GM21515 (cell line): ENCODE data around the gene B3GNT9.

Experiments used
- ATAC-seq: cut with Tn5 transposase; IDR thresholded peaks from one replicate; pipeline ENCODE4 v1.9.1; 2021; ENCODE audit not compliant: unreplicated experiment

B3GNT9 gene

DNA sequence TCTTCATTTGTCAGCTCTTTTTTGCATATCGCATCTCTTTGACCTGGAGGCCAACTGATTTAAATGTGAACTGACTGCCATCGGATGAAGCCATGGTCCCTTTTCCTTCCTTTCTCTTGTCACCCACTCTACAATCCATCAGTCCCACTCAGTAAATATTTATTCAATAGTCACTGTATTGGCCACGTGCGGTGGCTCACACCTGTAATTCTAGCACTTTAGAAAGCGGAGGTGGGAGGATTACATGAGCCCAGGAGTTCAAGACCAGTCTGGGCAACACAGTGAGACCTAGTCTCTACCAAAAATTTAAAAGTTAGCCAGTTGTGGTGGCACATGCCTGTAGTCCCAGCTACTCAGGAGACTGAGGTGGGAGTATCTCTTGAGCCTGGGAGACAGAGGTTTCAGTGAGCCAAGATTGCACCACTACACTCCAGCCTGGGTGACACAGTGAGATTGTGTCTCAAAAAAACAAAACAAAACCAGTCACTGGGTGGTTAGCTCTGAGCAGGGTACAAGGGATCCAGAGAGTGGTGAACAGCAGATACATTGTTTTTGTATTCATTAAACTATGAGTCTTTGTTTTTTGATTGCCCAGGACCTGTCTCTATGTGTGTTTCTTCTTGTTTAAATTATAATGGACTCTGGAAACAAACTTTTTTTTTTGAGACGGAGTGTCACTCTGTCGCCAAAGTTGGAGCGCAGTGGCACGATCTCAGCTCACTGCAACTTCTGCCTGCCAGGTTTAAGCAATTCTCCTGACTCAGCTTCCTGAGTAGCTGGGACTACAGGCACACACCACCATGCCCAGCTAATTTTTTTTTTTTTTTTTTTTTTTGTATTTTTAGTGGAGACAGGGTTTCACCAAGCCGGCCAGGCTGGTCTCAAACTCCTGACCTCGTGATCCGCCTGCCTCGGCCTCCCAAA lies 34.1 kb downstream of the B3GNT9 start:
- ATAC-seq: no peak

DNA sequence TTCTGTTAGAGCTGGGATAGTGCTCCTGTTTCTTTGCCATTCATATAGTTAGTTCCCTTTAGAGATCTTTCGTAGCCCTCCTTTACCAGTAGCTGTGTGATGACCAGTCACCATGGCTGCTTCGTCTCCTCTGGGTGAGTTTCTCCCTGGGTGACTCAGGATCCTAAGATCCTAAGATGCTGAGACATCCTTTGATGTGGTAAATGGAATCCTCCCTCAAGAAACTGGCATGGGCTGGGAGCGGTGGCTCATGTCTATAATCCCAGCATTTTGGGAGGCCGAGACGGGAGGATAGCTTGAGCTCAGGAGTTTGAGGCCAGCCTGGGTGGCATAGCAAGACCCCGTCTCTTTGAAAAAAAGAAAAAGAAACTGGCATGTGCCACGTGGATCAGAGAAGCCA lies 35.2 kb downstream of the B3GNT9 start:
- ATAC-seq: no peak

DNA sequence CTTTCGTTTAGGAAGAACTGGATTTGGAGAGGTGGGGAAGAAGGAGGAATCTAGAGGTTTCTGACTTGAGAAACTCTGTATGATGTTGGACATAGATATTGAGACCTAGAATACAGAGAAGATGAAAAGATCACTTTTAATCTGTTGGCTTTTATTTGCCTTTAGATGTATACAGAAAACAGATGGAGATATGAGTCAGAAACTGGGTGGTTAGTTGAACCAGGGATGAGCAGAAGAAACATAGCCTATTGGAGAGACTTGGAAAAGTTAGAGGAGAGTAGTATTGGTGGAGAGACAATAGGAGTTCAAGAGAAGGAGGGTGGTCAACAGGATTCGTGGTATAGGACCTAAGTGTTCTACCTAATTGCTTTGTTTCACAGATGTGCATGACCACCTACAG lies 36.0 kb downstream of the B3GNT9 start:
- no peak for ATAC-seq

DNA sequence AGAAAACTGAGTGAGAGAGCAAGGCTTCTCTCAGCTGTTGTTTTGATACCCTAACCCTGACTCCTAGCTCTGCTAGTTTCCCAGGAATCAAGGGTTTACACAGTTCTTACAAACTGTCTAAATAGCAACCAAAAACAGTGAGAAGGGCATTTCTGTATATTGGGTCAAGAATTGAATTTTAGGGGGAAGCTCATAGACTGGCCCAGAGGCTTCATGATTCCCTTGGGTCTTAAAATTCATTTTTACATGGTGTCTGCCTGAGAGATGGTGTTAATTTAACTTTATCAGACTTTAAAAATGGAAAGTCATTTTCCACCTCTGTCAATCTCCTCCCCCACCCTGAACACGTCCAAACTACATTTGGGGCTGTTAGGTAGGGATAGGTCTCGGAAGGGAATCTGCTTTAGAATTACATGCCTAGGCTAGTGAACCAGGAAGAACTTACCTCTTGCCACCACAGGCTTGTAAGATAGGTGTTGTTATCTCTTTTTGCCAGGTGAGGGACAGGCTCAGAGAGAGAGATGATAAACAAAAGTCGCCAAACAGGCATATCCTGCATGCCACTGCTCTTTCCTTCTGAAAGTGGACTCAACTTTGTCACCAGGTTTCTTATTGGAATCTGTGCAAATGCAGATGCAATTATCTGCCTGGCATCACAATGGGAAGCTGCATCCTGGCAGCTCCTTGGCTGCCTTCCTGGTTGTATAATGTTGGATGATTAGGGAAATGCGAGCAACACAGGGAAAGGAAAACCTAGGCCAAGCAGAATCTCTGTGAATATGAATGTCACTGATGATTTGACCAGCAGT lies 38.0 kb downstream of the B3GNT9 start:
- no peak for ATAC-seq

DNA sequence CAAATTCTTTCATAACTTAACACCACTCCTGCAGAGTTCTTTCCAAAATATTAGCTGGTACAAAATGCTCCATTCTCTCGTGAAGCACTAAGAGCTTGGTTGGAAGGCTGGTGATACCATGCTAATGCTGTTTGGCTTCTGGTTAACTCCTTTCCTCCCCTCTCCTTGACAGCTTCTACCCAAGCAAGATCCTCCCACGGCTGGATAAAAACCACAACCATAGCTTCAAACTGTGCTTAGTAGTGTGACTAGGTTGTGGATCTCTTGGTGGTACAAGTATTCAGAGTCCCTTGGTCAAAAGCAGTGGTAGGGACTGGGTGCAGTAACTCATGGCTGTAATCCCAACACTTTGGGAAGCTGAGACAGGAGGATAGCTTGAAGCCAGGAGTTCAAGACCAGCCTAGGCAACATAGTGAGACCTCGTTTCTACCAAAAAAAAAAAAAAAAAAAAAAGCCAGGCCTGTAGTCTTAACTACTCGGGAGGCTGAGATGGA lies 38.8 kb downstream of the B3GNT9 start:
- no peak for ATAC-seq

DNA sequence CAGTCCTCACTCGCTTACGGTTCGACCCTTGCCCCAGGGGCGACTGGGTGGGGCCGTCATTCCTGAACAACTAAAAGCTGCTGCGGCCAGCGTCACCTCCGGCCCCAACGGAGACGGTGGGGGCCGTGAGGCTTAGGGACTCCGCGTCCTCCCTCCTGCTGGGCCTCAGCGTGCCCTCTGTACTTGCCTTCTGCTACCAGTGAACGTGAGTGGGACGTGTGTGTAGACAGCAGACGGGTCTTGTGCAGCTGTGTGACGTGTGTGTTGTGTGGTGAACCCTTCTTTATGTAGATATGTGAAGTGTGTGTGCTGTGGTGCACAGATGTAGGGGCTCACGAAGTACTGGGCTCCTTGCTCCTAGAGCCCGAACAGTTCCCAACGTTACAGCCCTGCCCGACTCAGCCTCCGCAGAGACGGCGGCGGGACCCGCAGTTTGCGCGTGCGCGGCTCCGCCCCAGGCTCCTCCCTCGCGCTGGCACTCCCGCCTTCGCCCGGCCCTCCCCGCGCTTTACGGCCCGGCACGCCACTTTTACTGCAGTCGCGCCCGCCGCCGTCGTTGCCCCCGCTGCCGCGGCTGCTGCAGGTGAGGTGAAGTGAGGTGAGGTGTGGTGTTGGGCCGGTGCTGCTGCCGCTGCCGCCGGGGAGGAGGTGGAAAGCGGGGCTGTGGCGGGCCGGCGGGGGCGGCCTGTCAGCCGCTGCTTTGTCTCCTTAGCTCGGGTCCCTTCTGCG lies 41.2 kb downstream of the B3GNT9 start, which contains the start of gene PHAF1:
TSS of gene PHAF1 (plus strand) at position 535 of the 729 bp plus-strand sequence. CDS start 235 bp downstream, outside the sequence.
- peak; percentile 72 for ATAC-seq

DNA sequence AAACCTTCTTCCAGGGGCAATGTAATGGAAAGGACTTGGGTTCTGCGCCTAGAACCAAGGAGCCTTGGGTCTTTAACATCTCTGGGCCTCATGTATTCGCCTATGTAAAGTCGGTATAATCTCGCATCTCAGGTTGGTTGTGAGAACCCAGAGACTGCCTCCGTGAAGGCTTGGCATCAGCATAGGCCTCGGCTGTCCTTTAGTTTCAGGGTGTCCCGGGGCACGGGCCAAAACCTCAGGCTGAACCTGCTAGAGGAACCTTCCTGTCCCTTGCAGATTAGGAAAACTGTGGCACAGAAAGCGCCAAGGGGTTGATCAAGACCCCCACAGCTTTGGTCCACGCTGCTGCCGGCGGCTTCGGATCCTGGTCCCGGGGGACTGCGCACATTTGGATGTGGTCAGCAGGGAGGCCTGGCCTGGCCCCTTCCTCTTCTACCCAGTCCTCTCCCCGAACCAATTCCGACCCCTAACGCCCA lies 41.8 kb downstream of the B3GNT9 start:
- ATAC-seq: no peak

DNA sequence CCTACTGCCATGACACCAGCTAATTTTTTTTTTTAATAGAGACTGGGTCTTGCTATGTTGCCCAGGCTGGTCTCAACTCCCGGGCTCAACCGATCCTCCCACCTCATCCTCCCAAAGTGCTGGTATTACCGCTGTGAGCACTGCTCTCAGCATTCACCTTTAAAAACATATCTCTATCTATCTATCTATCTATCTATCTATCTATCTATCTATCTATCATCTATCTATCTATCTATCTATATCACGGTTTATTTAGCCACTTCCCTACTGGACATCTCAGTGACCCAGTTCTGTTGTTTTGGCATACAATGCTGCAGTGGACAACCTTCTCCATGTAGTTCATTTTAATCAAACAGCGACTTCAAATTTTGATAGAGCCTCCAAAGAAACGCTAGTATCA lies 42.3 kb downstream of the B3GNT9 start:
- ATAC-seq: no peak

DNA sequence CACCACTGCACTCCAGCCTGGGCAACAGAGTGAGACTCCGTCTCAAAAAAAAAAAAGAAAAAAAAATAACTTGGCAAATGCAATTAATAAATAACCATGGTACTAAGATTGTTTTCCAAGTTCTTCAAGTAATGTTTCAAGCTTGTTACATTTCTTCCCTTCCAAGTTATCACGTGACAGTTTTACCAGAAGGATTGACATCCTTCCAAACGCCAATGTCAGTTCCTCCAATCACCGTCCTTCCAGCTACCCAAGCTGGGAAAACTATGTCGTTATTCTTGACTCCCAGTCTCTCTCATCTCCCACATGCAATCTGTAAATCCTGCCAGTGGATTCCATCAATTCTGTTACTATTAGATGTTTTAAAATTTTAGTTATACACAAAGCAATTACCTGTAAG lies 44.9 kb downstream of the B3GNT9 start:
- ATAC-seq: no peak

DNA sequence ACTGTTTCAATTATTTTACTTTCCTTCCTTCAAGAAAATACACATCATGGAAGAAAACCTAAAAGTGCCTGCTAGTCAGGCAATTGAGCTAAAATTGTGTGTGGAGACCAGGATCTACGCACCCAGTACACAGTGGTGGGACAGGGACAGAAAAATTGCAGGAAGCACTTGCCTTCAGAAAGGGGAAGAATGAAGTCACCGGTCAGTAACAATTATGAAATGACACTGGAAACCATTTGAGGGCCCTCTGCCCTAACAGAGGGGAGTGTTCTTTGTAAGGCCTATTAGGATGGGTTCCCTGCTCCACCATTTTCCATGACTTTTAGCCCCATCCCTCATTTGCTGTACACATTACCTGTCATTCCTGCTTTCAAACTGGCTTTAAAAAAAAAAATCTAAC lies 45.6 kb downstream of the B3GNT9 start:
- ATAC-seq: no peak

DNA sequence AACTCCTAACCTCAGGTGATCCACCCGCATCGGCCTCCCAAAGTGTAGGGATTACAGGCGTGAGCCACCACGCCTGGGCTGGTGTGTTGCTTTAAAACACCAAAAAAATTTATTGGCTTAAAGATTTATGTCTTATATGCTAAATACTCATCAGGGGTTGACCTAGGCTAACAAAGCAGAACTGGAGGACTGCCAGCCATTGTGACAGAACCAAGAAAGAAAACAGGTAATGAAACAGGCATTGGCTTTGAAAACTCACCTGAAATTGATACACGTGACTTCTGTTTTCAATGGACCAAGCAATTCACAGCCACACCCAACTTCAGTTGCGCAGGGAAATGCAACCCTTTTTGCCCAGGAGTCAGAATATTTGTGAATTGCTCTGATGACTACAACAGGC lies 46.0 kb downstream of the B3GNT9 start:
- ATAC-seq: no peak

DNA sequence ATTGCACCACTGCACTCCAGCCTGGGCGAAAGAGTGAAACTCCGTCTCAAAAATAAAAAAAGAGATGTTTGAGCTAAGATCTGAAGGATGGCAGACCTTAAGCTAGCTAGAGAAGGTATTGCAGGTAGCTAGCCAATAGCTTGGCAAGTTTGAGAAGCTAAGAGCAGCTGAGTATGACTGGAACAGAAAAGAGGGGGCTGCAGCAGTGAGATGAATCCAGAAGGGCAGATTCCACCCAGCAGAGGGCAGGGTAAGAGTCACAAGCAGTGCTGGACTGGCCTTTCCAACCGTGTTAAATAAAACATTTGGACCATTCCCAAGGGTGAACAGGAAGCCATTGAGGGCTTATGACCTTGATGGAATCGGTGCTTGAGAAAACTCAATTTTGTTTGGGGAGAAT lies 46.7 kb downstream of the B3GNT9 start:
- ATAC-seq: no peak

DNA sequence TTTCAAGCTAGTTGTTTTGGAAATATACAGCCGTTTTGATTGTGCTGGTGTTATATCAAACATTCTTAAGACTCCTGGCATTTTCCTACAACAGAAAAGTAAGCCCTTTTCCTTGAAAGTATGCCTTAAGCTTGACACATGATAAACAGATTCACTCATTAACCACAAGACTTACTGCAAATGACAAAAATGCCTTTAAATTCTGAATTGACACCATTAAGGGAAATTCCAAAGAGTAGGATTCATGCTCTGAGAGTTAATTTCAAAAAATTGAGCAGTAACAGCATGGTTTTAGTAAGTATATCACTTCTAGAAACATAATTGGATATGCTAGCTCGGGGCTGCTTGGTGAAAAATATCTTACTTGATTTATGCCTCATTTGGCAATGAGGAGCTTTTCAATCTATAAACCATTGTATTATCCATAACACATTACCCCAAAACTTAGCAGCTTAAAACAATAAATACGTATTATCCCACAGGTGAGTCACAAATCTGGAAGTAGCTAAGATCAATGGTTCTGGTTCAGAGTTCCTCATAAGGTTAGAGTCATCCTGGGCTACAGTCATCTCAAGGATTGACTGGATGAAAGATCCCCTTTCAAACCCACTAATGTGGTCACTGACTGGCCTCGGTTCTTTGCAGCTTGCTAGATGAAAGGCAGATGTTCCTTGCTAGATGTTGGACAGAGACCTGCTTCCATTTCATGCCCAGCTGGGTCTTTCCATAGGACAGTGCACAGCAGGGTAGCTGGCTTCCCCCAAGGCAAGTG lies 49.3 kb downstream of the B3GNT9 start:
- no peak for ATAC-seq

DNA sequence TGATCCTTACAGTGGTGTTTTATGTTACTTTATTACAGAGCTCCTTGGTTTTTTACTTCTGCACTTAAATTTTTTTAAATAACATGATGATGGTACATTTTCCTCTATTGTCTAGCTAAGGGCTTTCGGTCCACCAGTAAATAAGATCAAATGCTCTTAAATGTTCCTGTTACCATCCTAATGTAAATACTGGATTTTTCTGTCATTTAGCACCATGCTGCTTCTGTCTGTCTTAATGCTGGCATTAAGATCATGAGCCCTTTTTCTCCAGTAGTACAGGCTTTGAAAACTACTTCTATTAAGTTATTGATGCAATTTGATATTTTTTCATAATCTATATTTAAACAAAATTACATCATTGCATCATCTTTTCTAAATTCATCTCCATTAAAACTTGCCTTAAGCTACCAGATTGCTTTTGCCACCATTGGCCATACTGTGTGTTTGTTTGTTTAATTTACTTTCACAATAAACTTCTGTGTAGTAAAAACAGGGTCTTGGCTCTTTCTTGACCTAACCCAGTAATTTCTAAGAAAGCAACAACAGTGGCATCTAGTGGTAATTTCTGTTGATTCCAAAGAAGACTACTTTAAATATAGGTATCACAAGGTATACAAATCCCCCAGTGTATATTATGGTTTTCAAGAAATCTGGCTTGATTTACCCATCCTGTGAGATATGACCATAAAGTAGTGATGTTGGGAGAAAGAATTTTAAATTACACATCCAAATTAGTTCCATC lies 50.1 kb downstream of the B3GNT9 start:
- ATAC-seq: no peak

DNA sequence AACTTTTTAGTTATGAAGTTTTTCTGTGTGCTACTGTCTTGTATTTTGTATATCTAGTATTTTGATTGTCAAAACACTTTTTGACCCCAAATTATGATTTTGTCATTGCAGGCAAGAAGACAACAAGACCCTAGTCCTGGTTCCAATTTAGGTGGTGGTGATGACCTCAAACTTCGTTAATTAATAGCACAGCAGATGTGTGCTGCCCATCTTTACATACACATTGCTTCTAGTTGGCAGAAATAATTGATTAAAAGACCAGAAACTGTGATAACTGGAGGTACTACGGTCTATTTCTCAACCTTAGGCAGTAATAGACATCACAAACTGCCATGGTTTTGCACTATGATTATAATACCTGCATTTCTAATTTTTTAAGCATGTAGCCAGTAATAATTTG lies 52.2 kb downstream of the B3GNT9 start:
- no peak for ATAC-seq
